Breast epithelium (tissue), 4 donors: ENCODE measurements around the gene OMD. TPM values are rescaled to one million over a fixed set of nuclear protein-coding genes. Genes with fewer than 3 reads are reported as not detected.

Experiments
- DNase-seq, 2 donors: peaks; one replicate each; pipeline ENCODE4 v3.0.0-alpha.2; 2019; ENCODE audit warnings: low spot score in 2 of 2
- H3K27ac ChIP-seq, 2 donors: fragments of 200-600 bp; sonication (generic) in 1 of 2; one replicate each; pipeline ENCODE4 v1.5.1; 2016 to 2019; ENCODE audit warnings: mild to moderate bottlenecking in 1 of 2
- H3K27me3 ChIP-seq, 2 donors: fragments of 200-600 bp; sonication (generic) in 1 of 2; one replicate each; pipeline versions ENCODE4 v1.5.1 to v1.6.0; 2017 to 2019; ENCODE audit warnings: control low read depth in 1 of 2, mild to moderate bottlenecking in 1 of 2
- H3K36me3 ChIP-seq: fragments of 200-600 bp; one replicate; pipeline ENCODE4 v1.5.1; 2019
- H3K4me1 ChIP-seq, 2 donors: fragments of 200-600 bp; sonication (generic); one replicate each; pipeline ENCODE4 v1.5.1; 2016 to 2019; ENCODE audit warnings: control low read depth in 1 of 2
- H3K4me3 ChIP-seq, 3 donors: fragments of 200-600 bp; sonication (generic); 1 replicate in 2 of 3; 2 replicates in 1 of 3; pipeline ENCODE4 v1.5.1; 2016 to 2019; ENCODE audit warnings: mild to moderate bottlenecking in 3 of 3, moderate library complexity in 2 of 3
- H3K9me3 ChIP-seq, 2 donors: fragments of 200-600 bp; sonication (generic) in 1 of 2; one replicate each; pipeline ENCODE4 v1.5.1; 2016 to 2019; ENCODE audit warnings: control low read depth in 1 of 2
- CTCF ChIP-seq, 3 donors: fragments of 450-650 bp; IDR thresholded peaks; one replicate each; pipeline ENCODE4 v1.5.1; 2016 to 2017; ENCODE audit warnings: antibody characterized with exemption in 3 of 3, mild to moderate bottlenecking in 3 of 3, moderate library complexity in 3 of 3
- POLR2A ChIP-seq: fragments of 450-650 bp; IDR thresholded peaks from one replicate; pipeline ENCODE4 v1.6.1; 2016; ENCODE audit warnings: antibody characterized with exemption, mild to moderate bottlenecking, moderate library complexity
- POLR2AphosphoS5 ChIP-seq, 3 donors: sonication (generic); formaldehyde crosslinking; IDR thresholded peaks; one replicate each; pipeline ENCODE4 v1.6.1; 2017; ENCODE audit warnings: antibody characterized with exemption in 3 of 3
- intact Hi-C: fragments of 100-400 bp; cut with DNase I; formaldehyde crosslinking; loops from one replicate; pipeline ENCODE4 v1.15.1; 2023; ENCODE audit warnings: low total_unique reads
- total RNA-seq, 3 donors: library from RNA; depleted of rRNA; stranded (reverse); fragments of >200 nt; gene quantifications; one replicate each; pipeline ENCODE4 v1.1.0, GENCODE V29; 2016

The OMD gene
- total RNA-seq, 3 donors from 2014 or later = 12.8 to 39.2 (median 30.0) TPM

GRCh38 chr9:92406477-92406876, 17.8 kb downstream of the OMD start:
- no peaks in the 10 kb centered on the region for H3K36me3 ChIP-seq
- H3K4me3 ChIP-seq = peak overlapping the region in 1 of 3 donors; percentile 36
- intact Hi-C loops = no loop called here
- H3K9me3 ChIP-seq = no peaks in the 10 kb centered on the region
- H3K27me3 ChIP-seq = no peaks in the 10 kb centered on the region
- H3K27ac ChIP-seq = peak overlapping the region; percentile 16 to 74
- TF ChIP-seq POLR2AphosphoS5 (IDR thresholded peaks at IDR 0.05) (peak in 1 of 3 donors; percentile 29), CTCF (IDR thresholded peaks at IDR 0.05) (no peak)
- DNase-seq = no peak
- H3K4me1 ChIP-seq = no peaks in the 10 kb centered on the region

- Histone ChIP-seq H3K4me3 (no peak overlapping the region), H3K27me3 (no peaks in the 10 kb centered on the region), H3K27ac (peak overlapping the region; percentile 1 to 57), H3K36me3 (no peaks in the 10 kb centered on the region), H3K9me3 (no peaks in the 10 kb centered on the region), H3K4me1 (no peaks in the 10 kb centered on the region)
- no peak for DNase-seq
- no peak for TF ChIP-seq CTCF (IDR thresholded peaks at IDR 0.05)
- TF ChIP-seq POLR2AphosphoS5 (IDR thresholded peaks at IDR 0.05) = no peak
- TF ChIP-seq POLR2A = no peak
- intact Hi-C loops = no loop called here
Observed at GRCh38 chr9:92405818-92406217, 18.5 kb downstream of the OMD start.

GRCh38 chr9:92404042-92404836, 20.0 kb downstream of the OMD start, which contains the start of gene OGN:
Gene OGN (minus strand): TSS chr9:92404578. CDS start chr9:92403407, 1,171 bp downstream.
- no peaks in the 10 kb centered on the region for H3K36me3 ChIP-seq
- no peaks in the 10 kb centered on the region for H3K4me1 ChIP-seq
- DNase-seq = no peak
- no peaks in the 10 kb centered on the region for H3K9me3 ChIP-seq
- no peak for TF ChIP-seq POLR2A
- no peak for TF ChIP-seq POLR2AphosphoS5 (IDR thresholded peaks at IDR 0.05)
- no peak for TF ChIP-seq CTCF (IDR thresholded peaks at IDR 0.05)
- peak within 1 kb of the TSS; percentile 0 to 44 for H3K27ac ChIP-seq
- no peaks in the 10 kb centered on the region for H3K27me3 ChIP-seq
- intact Hi-C loops = no loop called here
- H3K4me3 ChIP-seq = peak within 1 kb of the TSS; percentile 2 to 14 (median 10)

GRCh38 chr9:92402826-92403745, 21.2 kb downstream of the OMD start:
- TF ChIP-seq POLR2AphosphoS5 (IDR thresholded peaks at IDR 0.05) (no peak), CTCF (IDR thresholded peaks at IDR 0.05) (no peak), POLR2A (no peak)
- H3K27me3 ChIP-seq = no peaks in the 10 kb centered on the region
- intact Hi-C loops = no loop called here
- H3K4me3 ChIP-seq = peak overlapping the region; percentile 2 to 14 (median 10)
- H3K27ac ChIP-seq = no peak overlapping the region
- H3K36me3 ChIP-seq = no peaks in the 10 kb centered on the region
- no peak for DNase-seq
- H3K4me1 ChIP-seq = no peaks in the 10 kb centered on the region
- H3K9me3 ChIP-seq = no peaks in the 10 kb centered on the region

- Histone ChIP-seq H3K4me1 (no peaks in the 10 kb centered on the region), H3K4me3 (peak overlapping the region in 1 of 3 donors; percentile 14), H3K27ac (no peak overlapping the region), H3K27me3 (no peaks in the 10 kb centered on the region), H3K9me3 (no peaks in the 10 kb centered on the region), H3K36me3 (no peaks in the 10 kb centered on the region)
- intact Hi-C loops = no loop called here
- no peak for DNase-seq
- TF ChIP-seq POLR2A (no peak), POLR2AphosphoS5 (IDR thresholded peaks at IDR 0.05) (no peak), CTCF (IDR thresholded peaks at IDR 0.05) (no peak)
Observed at GRCh38 chr9:92402360-92402759, 21.9 kb downstream of the OMD start.
